ENCODE results near the gene KHDC1L. TPM values are rescaled to one million over a fixed set of nuclear protein-coding genes. Genes with fewer than 3 reads are reported as not detected.

KHDC1L gene
- total RNA-seq, 1 experiment from 2014 or later, result not detected

- H4K91ac ChIP-seq (ENCODE audit: insufficient read length, low read depth, low read length), result no peak overlapping the region
- H3K23me2 ChIP-seq (ENCODE audit: insufficient read length, low read depth, low read length, poor library complexity, severe bottlenecking), result no peaks in the 10 kb centered on the region
- no CpG with 5 or more reads among the region's 1 CpG for WGBS (ENCODE audit: extremely low coverage, insufficient read length, low lambda C conversion rate)
- no peak overlapping the region for H3K4me2 ChIP-seq (ENCODE audit: insufficient read depth, insufficient read length, low read length)
- no peak overlapping the region for H3K27ac ChIP-seq (ENCODE audit: insufficient read length, low read depth, low read length)
- no peak overlapping the region for H3K56ac ChIP-seq (ENCODE audit: insufficient read length, low read depth, low read length)
- no peaks in the 10 kb centered on the region for H3K27me3 ChIP-seq (ENCODE audit: insufficient read depth, low read length)
- H3K36me3 Mint-ChIP-seq (ENCODE audit: insufficient read depth in 1 of 3, low read depth in 3 of 3), result no peaks in the 10 kb centered on the region
- no peak overlapping the region for H2BK12ac ChIP-seq (ENCODE audit: insufficient read length, low read depth, low read length)
- H3K4me1 Mint-ChIP-seq, result peaks cover 0 to 5% of the 10 kb centered on the region in 2 experiments; a peak in 2 of 4 replicates
- TF ChIP-seq CTCF (conservative IDR thresholded peaks at IDR 0.05), result no peak
- H3K9me3 Mint-ChIP-seq, result no peaks in the 10 kb centered on the region
- no peaks in the 10 kb centered on the region for H3K79me2 ChIP-seq (ENCODE audit: insufficient read depth, low read length)
- no peaks in the 10 kb centered on the region for H3K4me1 ChIP-seq (ENCODE audit: insufficient read depth, low read length)
- H3K9ac ChIP-seq (ENCODE audit: extremely low read depth, insufficient read length, low read length), result no peak overlapping the region
- no peak overlapping the region for H3K23ac ChIP-seq (ENCODE audit: insufficient read length, low read depth, low read length)
- no peak overlapping the region for H4K8ac ChIP-seq (replicated peaks; ENCODE audit: insufficient read length, low read depth, low read length)
- H4K5ac ChIP-seq (ENCODE audit: insufficient read length, low read depth, low read length), result no peak overlapping the region
- no peaks in the 10 kb centered on the region for H3K9me3 ChIP-seq (ENCODE audit: control insufficient read depth, low read depth, low read length)
- H3K79me1 ChIP-seq (ENCODE audit: insufficient read depth, low read depth, low read length, poor library complexity, severe bottlenecking), result no peaks in the 10 kb centered on the region
- H4K20me1 ChIP-seq (ENCODE audit: control insufficient read depth, insufficient read depth, insufficient read length), result no peaks in the 10 kb centered on the region
- no peak overlapping the region for H2BK15ac ChIP-seq (ENCODE audit: low read depth, low read length)
- no peak overlapping the region for H2BK5ac ChIP-seq (ENCODE audit: insufficient read length, low read length)
- no peak overlapping the region for H3K14ac ChIP-seq (ENCODE audit: insufficient read depth, low read length)
- no peak overlapping the region for H3K18ac ChIP-seq (ENCODE audit: insufficient read length, low read depth, low read length)
- no peak overlapping the region for H2BK20ac ChIP-seq (ENCODE audit: low read depth, low read length, poor library complexity, severe bottlenecking)
- H3K27me3 Mint-ChIP-seq (ENCODE audit: low read depth), result no peaks in the 10 kb centered on the region
- H3K4ac ChIP-seq (ENCODE audit: low read depth, low read length), result no peak overlapping the region
- no peak overlapping the region for H2BK120ac ChIP-seq (ENCODE audit: low read depth, low read length, poor library complexity, severe bottlenecking)
- no peak overlapping the region for H3K4me3 Mint-ChIP-seq
- no peak overlapping the region for H2AFZ ChIP-seq (ENCODE audit: low read length)
- DNase-seq, result no peak
- no peak overlapping the region for H3T11ph ChIP-seq (ENCODE audit: low read length)
- no peak overlapping the region for H3K27ac Mint-ChIP-seq
- no peak overlapping the region for H2AK5ac ChIP-seq (ENCODE audit: insufficient read length, low read length)
These were observed 6.7 kb upstream of the KHDC1L start for GRCh38 chr6:73231986-73232391.

Measured in H9 (cell line).